Liver (tissue), 9 donors: ENCODE measurements around the gene RPTOR. TPM values are rescaled to one million over a fixed set of nuclear protein-coding genes. Genes with fewer than 3 reads are reported as not detected.

ENCODE experiments used
- DNase-seq: peaks from one replicate; pipeline ENCODE4 v3.0.0-alpha.2; 2017; ENCODE audit warnings: low spot score
- H3K27ac ChIP-seq, 2 donors: one replicate each; pipeline ENCODE4 v1.7.0; 2013; ENCODE audit warnings: inconsistent platforms in 2 of 2, low read length in 2 of 2, control low read depth in 1 of 2, low read depth in 1 of 2, mild to moderate bottlenecking in 1 of 2
- H3K27me3 ChIP-seq, 4 donors: one replicate each; pipeline versions ENCODE4 v1.6.1 to v1.7.0; 2013; ENCODE audit warnings: low read length in 3 of 4, inconsistent platforms in 1 of 4, mild to moderate bottlenecking in 1 of 4, moderate library complexity in 1 of 4; ENCODE audit not compliant: control insufficient read depth in 4 of 4, insufficient read depth in 4 of 4
- H3K36me3 ChIP-seq, 4 donors: one replicate each; pipeline versions ENCODE4 v1.6.1 to v1.7.0; 2013; ENCODE audit warnings: low read length in 3 of 4, mild to moderate bottlenecking in 3 of 4, low read depth in 1 of 4, moderate library complexity in 1 of 4; ENCODE audit not compliant: control insufficient read depth in 4 of 4, insufficient read depth in 3 of 4
- H3K4me1 ChIP-seq, 4 donors: one replicate each; pipeline versions ENCODE4 v1.6.1 to v1.7.0; 2013; ENCODE audit warnings: low read length in 3 of 4, mild to moderate bottlenecking in 3 of 4, moderate library complexity in 1 of 4; ENCODE audit not compliant: control insufficient read depth in 4 of 4, insufficient read depth in 4 of 4
- H3K4me3 ChIP-seq, 3 donors: one replicate each; pipeline versions ENCODE4 v1.6.1 to v1.7.0; 2013; ENCODE audit warnings: low read length in 3 of 3, control low read depth in 1 of 3, low read depth in 1 of 3, mild to moderate bottlenecking in 1 of 3
- H3K9ac ChIP-seq, 2 donors: one replicate each; pipeline ENCODE4 v1.7.0; 2013; ENCODE audit warnings: low read length in 2 of 2, mild to moderate bottlenecking in 2 of 2, moderate library complexity in 2 of 2, control low read depth in 1 of 2, low read depth in 1 of 2
- H3K9me3 ChIP-seq, 4 donors: one replicate each; pipeline versions ENCODE4 v1.6.1 to v1.7.0; 2013; ENCODE audit warnings: low read length in 3 of 4; ENCODE audit not compliant: control insufficient read depth in 4 of 4
- EGR1 ChIP-seq, 2 donors: IDR thresholded peaks; 2 replicates each; pipeline ENCODE4 v1.6.1; 2016 to 2018; ENCODE audit warnings: antibody characterized with exemption in 2 of 2, low read depth in 2 of 2
- FOXA1 ChIP-seq: IDR thresholded peaks from 2 replicates; pipeline ENCODE4 v1.6.1; 2016; ENCODE audit warnings: antibody characterized with exemption
- FOXA2 ChIP-seq: IDR thresholded peaks from 2 replicates; pipeline ENCODE4 v1.6.1; 2016; ENCODE audit warnings: antibody characterized with exemption
- GABPA ChIP-seq, 2 donors: IDR thresholded peaks in 1 of 2; conservative IDR thresholded peaks in 1 of 2; 2 replicates each; pipeline ENCODE4 v1.6.1; 2016; ENCODE audit warnings: antibody characterized with exemption in 2 of 2, mild to moderate bottlenecking in 1 of 2, moderate library complexity in 1 of 2
- HNF4A ChIP-seq, 2 donors: conservative IDR thresholded peaks; 2 replicates each; pipeline ENCODE4 v1.6.1; 2016; ENCODE audit warnings: antibody characterized with exemption in 2 of 2, mild to moderate bottlenecking in 2 of 2
- HNF4G ChIP-seq: IDR thresholded peaks from 2 replicates; pipeline ENCODE4 v1.6.1; 2016; ENCODE audit warnings: antibody characterized with exemption
- JUND ChIP-seq, 2 donors: IDR thresholded peaks; 2 replicates each; pipeline ENCODE4 v1.6.1; 2016; ENCODE audit warnings: antibody characterized with exemption in 2 of 2
- NR2F2 ChIP-seq: IDR thresholded peaks from 2 replicates; pipeline ENCODE4 v1.6.1; 2016; ENCODE audit warnings: antibody characterized with exemption
- RAD21 ChIP-seq, 2 donors: IDR thresholded peaks; 2 replicates each; pipeline ENCODE4 v1.6.1; 2016; ENCODE audit warnings: antibody characterized with exemption in 2 of 2, mild to moderate bottlenecking in 2 of 2
- RXRA ChIP-seq, 2 donors: IDR thresholded peaks; 2 replicates each; pipeline ENCODE4 v1.6.1; 2017 to 2018; ENCODE audit warnings: antibody characterized with exemption in 2 of 2, mild to moderate bottlenecking in 1 of 2
- SP1 ChIP-seq: IDR thresholded peaks from 2 replicates; pipeline ENCODE4 v1.6.1; 2018; ENCODE audit warnings: antibody characterized with exemption, mild to moderate bottlenecking
- TAF1 ChIP-seq: conservative IDR thresholded peaks from 2 replicates; pipeline ENCODE4 v1.6.1; 2016; ENCODE audit warnings: antibody characterized with exemption, mild to moderate bottlenecking
- YY1 ChIP-seq: IDR thresholded peaks from 2 replicates; pipeline ENCODE4 v1.6.1; 2016; ENCODE audit warnings: antibody characterized with exemption, mild to moderate bottlenecking
- WGBS: extraction: QIAGEN DNeasy Blood & Tissue Kit; methylation state at CpG from one replicate; pipeline ENCODE4 v1.1.7; 2013; 5-methylcytosine and 5-hydroxymethylcytosine counted together
- polyA plus RNA-seq, 2 donors: library from polyadenylated mRNA; stranded (reverse) in 1 of 2; unstranded in 1 of 2; fragments of 200-250 nt in 1 of 2; fragments of >200 nt in 1 of 2; fragmentation: Nextera tagmentation in 1 of 2; extraction: Ambion mirVana in 1 of 2; gene quantifications; one replicate each; pipeline versions ENCODE4 v1.2.1 to v1.2.3, GENCODE V29; 2013 to 2015
- total RNA-seq, 2 donors: library from RNA; depleted of rRNA; stranded (reverse); fragments of >200 nt; gene quantifications; one replicate each; pipeline ENCODE4 v1.2.3, GENCODE V29; 2014
- TF ChIP-seq, protein P1 (sequence below): IDR thresholded peaks from 2 replicates; pipeline ENCODE4 v1.6.1; 2016; ENCODE audit warnings: antibody characterized with exemption
- TF ChIP-seq, protein P2 (sequence below): fragments of 150-350 bp; IDR thresholded peaks from 2 replicates; pipeline ENCODE4 v1.5.1; 2017; ENCODE audit warnings: improper control_type of control experiment, low read depth, low read length; ENCODE audit not compliant: missing input control
- TF ChIP-seq, protein P3 (sequence below): IDR thresholded peaks from 2 replicates; pipeline ENCODE4 v1.6.1; 2016; ENCODE audit warnings: antibody characterized with exemption
- TF ChIP-seq, protein P4 (sequence below): IDR thresholded peaks from 2 replicates; pipeline ENCODE4 v1.6.1; 2016; ENCODE audit warnings: antibody characterized with exemption, mild to moderate bottlenecking
- TF ChIP-seq, protein P5 (sequence below): IDR thresholded peaks from 2 replicates; pipeline ENCODE4 v1.6.1; 2016; ENCODE audit warnings: antibody characterized with exemption
- donor health status: healthy.
- donor health status: healthy.
- donor health status: healthy.
- donor health status: healthy.
- donor health status: healthy.

The RPTOR gene
- total and polyA plus RNA-seq, 4 donors = 4.8 to 25.4 (median 11.6) TPM

DNA sequence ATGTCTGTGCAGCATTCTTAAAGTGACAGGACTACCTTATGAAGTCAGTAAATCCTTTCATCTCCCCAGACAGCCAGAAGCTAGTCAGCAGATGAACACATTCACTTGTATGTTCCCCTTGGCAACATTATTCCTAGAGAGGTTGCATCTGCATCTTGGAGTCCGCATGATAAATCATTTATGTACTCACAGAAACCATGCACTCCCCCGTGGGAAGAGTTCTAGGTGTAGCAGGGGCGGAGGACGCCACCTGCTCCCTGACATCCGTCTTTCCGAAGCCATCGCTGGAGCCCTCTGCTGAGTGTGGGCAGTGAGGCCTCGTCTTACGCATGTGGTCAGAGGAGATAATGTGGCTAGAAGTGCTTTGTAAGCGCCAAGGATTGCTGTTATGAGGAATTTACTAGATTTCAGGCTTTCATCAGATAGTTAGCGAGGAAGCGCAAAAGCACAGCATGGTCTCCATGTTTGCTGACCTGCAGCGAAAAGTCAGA, 144.5 kb downstream of the RPTOR start:
- 93% methylated on average over 13 of the region's 13 CpGs for WGBS
- H3K27me3 ChIP-seq = no peaks in the 10 kb centered on the region
- no peak overlapping the region for H3K4me3 ChIP-seq
- no peak overlapping the region for H3K9ac ChIP-seq
- H3K27ac ChIP-seq = no peak overlapping the region
- H3K4me1 ChIP-seq = no peaks in the 10 kb centered on the region
- TF ChIP-seq, protein P1, sequence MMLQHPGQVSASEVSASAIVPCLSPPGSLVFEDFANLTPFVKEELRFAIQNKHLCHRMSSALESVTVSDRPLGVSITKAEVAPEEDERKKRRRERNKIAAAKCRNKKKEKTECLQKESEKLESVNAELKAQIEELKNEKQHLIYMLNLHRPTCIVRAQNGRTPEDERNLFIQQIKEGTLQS = no peak
- no peak for TF ChIP-seq NR2F2
- no peak for TF ChIP-seq JUND (IDR thresholded peaks at IDR 0.05)
- TF ChIP-seq, protein P2, sequence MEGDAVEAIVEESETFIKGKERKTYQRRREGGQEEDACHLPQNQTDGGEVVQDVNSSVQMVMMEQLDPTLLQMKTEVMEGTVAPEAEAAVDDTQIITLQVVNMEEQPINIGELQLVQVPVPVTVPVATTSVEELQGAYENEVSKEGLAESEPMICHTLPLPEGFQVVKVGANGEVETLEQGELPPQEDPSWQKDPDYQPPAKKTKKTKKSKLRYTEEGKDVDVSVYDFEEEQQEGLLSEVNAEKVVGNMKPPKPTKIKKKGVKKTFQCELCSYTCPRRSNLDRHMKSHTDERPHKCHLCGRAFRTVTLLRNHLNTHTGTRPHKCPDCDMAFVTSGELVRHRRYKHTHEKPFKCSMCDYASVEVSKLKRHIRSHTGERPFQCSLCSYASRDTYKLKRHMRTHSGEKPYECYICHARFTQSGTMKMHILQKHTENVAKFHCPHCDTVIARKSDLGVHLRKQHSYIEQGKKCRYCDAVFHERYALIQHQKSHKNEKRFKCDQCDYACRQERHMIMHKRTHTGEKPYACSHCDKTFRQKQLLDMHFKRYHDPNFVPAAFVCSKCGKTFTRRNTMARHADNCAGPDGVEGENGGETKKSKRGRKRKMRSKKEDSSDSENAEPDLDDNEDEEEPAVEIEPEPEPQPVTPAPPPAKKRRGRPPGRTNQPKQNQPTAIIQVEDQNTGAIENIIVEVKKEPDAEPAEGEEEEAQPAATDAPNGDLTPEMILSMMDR = no peak
- no peak for TF ChIP-seq HNF4G
- no peak for TF ChIP-seq EGR1 (IDR thresholded peaks at IDR 0.05; ENCODE audit: low read depth in 2 of 2)
- TF ChIP-seq, protein P3, sequence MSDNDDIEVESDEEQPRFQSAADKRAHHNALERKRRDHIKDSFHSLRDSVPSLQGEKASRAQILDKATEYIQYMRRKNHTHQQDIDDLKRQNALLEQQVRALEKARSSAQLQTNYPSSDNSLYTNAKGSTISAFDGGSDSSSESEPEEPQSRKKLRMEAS = no peak
- no peak for TF ChIP-seq SP1
- no peak for TF ChIP-seq TAF1
- no peak for TF ChIP-seq YY1
- TF ChIP-seq RAD21 (IDR thresholded peaks at IDR 0.05) = no peak
- TF ChIP-seq, protein P4, sequence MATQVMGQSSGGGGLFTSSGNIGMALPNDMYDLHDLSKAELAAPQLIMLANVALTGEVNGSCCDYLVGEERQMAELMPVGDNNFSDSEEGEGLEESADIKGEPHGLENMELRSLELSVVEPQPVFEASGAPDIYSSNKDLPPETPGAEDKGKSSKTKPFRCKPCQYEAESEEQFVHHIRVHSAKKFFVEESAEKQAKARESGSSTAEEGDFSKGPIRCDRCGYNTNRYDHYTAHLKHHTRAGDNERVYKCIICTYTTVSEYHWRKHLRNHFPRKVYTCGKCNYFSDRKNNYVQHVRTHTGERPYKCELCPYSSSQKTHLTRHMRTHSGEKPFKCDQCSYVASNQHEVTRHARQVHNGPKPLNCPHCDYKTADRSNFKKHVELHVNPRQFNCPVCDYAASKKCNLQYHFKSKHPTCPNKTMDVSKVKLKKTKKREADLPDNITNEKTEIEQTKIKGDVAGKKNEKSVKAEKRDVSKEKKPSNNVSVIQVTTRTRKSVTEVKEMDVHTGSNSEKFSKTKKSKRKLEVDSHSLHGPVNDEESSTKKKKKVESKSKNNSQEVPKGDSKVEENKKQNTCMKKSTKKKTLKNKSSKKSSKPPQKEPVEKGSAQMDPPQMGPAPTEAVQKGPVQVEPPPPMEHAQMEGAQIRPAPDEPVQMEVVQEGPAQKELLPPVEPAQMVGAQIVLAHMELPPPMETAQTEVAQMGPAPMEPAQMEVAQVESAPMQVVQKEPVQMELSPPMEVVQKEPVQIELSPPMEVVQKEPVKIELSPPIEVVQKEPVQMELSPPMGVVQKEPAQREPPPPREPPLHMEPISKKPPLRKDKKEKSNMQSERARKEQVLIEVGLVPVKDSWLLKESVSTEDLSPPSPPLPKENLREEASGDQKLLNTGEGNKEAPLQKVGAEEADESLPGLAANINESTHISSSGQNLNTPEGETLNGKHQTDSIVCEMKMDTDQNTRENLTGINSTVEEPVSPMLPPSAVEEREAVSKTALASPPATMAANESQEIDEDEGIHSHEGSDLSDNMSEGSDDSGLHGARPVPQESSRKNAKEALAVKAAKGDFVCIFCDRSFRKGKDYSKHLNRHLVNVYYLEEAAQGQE = no peak
- H3K36me3 ChIP-seq = no peaks in the 10 kb centered on the region
- DNase-seq = no peak
- no peaks in the 10 kb centered on the region for H3K9me3 ChIP-seq

DNA sequence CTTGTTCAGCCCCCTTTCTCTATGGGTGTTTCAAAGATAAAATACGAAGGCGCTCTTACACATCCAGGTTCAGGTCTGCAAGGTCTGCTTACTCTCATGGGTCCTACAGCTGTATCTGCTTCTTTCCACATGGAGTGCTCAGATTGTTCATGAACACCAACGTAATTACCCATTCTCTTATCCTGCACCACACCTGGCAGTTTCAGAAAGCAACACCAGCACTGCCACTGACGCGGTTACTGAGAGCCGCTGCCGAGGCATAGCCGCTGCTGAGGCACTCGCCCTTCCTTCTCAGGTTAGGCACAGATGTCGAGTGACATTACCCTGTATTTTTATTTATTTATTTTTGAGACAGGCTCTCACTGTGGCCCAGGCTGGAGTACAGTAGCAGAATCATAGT, 147.1 kb downstream of the RPTOR start:
- 97% methylated on average over 10 of the region's 10 CpGs for WGBS
- H3K4me3 ChIP-seq = no peak overlapping the region
- no peak overlapping the region for H3K27ac ChIP-seq
- DNase-seq = no peak
- H3K36me3 ChIP-seq = no peaks in the 10 kb centered on the region
- peaks cover 0 to 3% (median 2%) of the 10 kb centered on the region in 4 donors for H3K4me1 ChIP-seq
- no peak overlapping the region for H3K9ac ChIP-seq
- no peaks in the 10 kb centered on the region for H3K27me3 ChIP-seq
- no peaks in the 10 kb centered on the region for H3K9me3 ChIP-seq
- TF ChIP-seq, protein P2 = no peak
- TF ChIP-seq HNF4G (no peak), TAF1 (no peak), YY1 (no peak), FOXA1 (no peak), EGR1 (IDR thresholded peaks at IDR 0.05; ENCODE audit: low read depth in 2 of 2) (no peak), FOXA2 (no peak), HNF4A (conservative IDR thresholded peaks at IDR 0.05) (no peak), RXRA (IDR thresholded peaks at IDR 0.05) (no peak), NR2F2 (no peak), JUND (IDR thresholded peaks at IDR 0.05) (no peak), GABPA (IDR thresholded peaks at IDR 0.05 in 1 of 2, conservative IDR thresholded peaks at IDR 0.05 in 1 of 2) (no peak)
- TF ChIP-seq, protein P5, sequence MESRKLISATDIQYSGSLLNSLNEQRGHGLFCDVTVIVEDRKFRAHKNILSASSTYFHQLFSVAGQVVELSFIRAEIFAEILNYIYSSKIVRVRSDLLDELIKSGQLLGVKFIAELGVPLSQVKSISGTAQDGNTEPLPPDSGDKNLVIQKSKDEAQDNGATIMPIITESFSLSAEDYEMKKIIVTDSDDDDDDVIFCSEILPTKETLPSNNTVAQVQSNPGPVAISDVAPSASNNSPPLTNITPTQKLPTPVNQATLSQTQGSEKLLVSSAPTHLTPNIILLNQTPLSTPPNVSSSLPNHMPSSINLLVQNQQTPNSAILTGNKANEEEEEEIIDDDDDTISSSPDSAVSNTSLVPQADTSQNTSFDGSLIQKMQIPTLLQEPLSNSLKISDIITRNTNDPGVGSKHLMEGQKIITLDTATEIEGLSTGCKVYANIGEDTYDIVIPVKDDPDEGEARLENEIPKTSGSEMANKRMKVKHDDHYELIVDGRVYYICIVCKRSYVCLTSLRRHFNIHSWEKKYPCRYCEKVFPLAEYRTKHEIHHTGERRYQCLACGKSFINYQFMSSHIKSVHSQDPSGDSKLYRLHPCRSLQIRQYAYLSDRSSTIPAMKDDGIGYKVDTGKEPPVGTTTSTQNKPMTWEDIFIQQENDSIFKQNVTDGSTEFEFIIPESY = no peak
- TF ChIP-seq, protein P1 = no peak
- TF ChIP-seq, protein P4 = no peak
